HG02938 (cell line): ENCODE data around the gene SYNDIG1.

ENCODE experiments used
- ATAC-seq: cut with Tn5 transposase; IDR thresholded peaks from one replicate; pipeline ENCODE4 v1.9.1; 2021; ENCODE audit warnings: mild to moderate bottlenecking, moderate library complexity; ENCODE audit not compliant: unreplicated experiment

SYNDIG1 gene

DNA sequence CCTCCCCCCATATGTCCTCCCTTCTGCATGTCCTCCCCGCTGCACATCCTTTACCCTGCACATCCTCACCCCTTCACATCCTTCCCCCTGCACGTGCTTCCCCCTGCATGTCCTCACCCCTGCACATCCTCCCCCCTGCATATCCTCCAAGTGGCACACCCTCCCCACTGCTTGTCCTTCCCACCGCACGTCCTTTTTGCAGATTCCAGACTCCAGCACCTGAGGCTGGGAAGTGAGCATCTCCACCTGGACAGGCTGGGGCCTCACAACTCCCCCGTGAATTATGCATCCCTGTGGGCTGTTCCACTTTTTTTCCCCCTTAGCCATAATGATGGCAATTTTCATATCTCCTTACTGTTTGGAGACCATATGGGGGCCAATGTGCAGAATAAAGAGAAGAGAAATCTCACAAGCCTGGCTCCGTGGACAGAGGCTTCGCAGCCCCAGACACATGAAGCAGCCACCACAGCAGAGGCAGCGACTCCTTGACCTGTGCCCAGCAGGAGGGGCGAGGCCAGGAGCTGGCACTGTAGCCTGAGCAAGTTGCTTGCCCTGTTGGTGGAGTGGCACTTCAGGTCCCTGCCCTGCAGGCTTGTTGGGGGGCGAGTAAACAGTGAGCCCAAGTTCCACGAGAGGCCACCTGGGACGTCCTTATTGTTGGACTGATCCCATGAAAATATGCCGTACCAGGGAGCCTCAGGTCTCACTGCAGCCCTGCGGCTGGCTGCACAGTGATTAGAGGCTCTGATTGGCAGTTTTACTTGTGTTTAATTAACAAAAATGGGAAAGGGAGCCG, 113.1 kb downstream of the SYNDIG1 start:
- no peak for ATAC-seq

DNA sequence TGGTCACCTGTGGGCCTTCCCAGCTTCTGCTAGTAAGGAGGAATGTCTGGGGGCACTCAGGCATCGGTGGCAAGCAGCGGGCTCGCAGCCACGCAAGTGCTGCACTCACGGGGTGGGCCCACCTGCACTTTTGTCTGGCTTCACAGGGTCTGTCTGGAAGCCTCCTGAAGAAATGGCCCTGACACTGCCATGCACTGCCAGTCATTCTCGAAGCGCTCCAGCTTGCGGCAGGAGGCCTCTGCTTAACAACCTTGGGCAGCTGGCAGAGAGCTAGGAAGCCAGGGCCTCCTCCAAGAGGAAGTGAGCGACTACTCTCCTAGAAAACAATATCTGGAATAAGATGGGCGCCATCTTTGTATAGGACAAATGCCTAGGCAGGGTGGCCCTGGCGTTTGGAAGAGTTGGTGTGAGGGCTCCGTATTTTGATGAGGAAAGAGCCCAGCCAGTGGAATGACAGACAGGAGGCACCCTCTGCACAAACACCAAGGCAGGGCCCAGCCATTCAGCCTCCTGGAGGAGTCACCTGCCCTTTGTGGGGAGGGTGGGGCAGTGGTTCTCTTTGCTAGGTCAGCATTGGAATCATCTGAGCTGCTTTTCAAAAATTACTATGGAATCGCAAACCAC, 113.9 kb downstream of the SYNDIG1 start:
- no peak for ATAC-seq

DNA sequence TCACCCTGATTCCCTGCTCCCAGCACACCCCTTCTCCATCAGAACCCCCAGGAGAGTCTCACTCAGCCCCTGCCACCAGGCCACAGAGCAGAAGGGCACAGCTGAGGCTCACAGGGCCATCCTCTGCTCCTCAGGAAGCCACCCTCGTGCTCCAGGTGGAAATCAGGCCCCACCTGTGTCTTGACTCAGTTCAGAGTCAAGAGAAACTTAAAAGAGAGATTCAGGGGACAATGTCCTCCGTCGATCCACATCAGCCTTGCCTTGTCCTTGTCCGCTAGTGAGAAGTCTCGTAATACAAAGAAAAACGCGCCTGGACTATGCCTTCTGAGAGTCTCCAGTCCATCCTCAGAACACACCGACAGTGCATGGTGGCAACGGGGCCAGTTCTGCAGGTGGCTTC, 114.6 kb downstream of the SYNDIG1 start:
- ATAC-seq: no peak

DNA sequence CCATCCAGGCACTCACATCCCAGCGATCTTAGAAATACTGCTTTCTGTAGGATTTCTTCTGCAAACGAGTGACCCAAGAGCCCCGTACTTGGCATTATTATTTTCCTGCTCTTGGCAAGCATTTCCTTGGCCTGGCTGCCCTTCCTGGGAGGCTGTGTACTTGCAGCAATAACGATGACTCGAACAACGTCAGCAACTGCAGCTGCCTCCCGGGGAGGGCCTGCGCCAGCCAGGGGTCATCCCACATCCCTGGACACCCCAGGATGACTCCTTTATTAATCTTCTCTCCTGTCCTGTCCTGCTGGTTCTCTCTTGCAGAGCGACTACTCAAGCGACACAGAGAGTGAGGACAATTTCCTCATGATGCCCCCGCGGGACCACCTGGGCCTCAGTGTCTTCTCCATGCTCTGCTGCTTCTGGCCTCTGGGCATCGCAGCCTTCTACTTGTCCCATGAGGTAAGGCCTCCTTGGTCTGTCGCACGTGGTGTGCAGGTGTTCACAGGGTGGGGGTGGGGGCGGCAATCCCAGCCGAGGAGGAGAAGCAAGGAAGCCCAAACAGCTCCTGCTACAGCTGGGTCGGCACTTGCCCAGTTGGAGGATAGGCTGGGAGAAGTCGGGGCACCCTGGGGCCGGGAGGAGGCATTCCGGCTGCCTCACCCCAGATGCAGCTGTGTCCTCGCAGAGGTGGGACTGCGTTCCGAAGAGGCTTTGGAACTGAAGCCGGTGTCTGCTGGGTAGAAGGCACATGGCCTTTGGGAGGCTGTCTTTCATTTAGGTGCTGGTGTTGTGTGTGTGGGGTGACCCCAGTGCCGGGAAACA, 115.3 kb downstream of the SYNDIG1 start:
- ATAC-seq: no peak

DNA sequence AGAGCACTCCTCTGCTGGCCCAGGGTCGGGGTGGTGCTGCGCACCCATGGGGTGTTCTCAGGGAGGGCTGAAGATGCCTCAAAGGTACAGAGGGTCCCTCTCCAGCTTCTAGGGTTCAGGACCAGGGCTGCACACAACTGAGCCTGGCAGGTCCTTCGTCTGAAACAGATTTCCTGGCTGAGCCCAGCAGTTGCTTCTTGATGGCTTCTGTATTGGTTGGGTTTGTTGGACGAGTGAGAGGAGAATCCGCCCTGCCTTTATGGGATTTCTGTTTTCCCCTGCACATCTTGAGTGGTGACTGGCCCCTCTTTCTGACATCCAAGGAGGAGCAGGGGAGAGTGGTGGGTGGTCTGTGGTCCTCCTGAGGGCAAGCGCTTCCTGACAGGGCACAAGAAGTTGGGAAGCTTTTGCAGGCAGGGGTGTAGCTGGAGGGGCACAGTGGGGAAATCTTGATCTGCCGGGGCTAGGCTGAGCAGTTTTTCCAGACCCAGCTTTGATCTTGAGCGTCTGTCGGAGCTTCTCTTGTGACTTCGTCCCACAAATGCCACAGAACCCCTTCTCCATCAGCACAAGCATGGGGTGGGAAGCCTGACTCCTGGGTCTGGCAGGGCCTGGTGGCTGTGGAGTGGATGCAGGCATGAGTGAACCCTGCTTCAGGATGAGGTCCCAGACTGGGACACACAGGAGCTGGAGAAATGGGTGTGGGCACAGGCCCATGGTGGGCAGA, 116.5 kb downstream of the SYNDIG1 start:
- no peak for ATAC-seq

DNA sequence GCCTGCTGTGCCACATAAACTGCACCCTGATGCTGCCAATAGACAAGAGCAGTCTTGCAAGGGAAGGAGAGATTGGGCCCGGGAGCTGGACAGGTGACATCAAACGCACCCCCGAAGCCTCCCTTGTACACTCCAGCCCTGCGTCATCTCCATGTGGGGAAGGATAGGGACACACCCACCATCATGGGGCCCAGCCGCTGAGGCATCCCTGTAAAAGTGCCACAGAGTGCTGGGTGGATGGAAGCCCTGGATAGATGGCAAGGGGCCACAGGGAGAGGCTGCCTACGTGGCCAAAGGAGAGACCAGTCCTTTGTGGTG, 117.1 kb downstream of the SYNDIG1 start:
- no peak for ATAC-seq

DNA sequence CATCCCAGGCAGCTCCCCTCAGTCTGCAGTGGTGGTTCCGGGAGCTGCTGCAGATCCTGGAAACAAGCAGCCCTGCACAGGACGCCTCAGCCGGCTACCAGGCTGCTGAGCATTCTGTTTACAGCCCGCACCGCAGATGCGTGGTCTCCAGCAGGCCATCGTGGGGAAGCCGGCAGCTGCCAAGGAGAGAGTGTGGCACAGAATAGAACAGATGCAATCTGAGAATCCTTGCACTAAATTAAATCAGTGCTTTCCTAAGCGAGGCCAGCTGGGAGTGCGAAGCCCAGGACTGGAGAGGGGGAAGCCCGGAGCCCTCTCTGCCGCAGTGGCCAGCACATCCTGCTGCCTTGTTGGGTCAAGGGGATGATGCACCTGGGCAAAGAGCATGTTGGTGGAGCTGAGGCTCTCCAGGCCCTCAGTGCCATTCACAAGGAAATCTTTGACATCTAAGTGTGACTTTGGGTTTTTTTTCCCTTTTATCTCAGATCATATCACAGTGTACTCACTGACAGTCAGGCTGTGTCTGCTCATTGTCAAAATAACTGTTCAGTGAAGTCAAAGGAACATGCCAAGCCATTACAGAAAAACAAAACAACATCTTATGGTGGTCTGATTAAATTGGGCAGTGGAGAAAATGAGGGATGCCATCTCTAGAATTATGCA, 118.1 kb downstream of the SYNDIG1 start:
- no peak for ATAC-seq

DNA sequence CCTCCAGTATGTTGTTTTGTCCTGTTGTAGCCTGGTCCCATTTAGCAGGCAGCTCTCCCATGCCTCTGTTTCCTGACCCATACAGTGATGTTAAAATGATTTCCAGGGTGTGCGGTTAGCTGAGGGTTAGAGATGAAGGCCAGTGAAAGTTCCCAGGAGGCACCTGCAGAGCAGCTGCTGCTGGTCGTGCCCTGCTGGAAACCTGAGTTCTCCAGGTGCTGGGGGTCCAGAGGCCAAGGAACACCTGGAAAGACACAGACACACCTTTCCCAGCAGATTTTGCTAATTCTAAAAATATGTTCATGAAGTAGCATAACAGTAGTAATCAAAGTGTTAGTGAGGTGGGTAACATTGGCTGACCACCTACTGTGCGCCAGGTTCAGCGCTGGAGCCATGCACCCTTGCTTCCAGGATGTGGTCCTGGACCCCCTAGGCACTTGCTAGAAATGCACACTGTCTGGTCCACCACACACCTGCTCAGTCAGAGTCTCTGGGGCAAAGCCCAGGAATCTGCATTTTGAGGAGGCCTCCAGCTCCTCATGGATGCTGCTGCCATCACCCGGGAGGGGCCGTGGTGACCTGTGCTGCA, 118.7 kb downstream of the SYNDIG1 start:
- no peak for ATAC-seq

DNA sequence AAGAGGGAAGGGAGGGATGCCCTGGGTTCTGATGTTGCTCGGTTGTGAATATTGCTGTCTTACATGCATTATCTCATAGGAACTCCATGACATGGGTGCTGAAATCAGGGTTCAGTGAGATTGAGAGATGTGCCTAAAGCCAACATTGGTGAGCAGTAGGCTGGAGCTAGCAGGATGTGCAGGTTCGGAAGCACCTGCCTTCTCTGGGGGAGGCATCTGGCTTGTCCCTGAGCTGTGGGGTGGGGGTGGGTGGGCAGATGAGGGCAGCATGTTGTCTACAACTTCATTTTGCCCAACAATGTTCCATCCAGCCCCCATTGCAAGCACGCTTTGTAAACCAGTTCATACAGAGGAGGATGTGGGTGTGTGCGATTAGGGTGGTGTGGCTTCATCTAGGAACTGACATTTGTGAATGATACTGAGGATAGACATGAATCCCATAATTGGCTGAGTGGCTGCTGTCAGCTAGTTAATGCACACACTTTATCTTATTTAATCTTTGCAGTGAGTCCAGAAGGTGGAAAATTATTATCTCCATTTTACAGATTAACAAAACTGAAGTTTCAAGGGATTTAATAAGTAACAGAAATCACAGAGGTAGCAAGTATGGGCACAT, 119.4 kb downstream of the SYNDIG1 start:
- no peak for ATAC-seq

DNA sequence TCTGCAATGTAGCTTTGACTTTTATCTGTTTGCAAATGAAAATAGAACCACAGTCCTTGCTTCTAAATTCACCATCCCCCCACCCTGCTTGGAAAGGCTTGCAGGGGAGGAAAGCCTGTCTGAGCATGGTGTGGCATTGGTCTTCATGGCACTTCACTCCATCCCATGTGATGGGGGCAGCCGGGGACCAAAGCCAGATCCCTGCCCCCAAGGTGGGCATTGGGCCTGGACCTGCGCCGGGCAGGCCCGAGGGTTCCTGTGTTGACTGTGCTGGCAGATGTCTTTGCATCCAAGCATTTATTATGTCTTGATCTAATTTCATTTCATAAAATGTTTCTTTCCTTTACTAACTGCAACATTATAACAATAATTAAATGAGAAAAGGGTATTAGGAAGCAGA, 120.0 kb downstream of the SYNDIG1 start:
- ATAC-seq: no peak

DNA sequence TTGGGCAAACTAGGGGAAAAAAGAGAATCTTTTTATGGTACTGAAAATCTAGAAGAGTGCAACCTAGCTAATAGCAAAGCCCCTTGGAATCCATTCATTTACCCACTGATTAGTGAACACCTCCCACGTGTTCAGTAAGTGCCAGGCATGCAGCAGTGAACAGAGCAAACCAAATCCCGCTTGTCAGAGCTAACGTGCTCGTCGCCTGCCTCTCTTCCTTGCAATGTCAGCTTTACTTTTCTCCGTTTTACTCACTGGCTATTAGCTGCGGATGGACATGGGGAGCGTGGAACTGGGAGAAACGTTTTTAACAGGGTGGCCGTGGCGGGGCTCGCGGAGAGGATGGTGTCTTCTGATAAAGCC, 120.4 kb downstream of the SYNDIG1 start:
- ATAC-seq: no peak

DNA sequence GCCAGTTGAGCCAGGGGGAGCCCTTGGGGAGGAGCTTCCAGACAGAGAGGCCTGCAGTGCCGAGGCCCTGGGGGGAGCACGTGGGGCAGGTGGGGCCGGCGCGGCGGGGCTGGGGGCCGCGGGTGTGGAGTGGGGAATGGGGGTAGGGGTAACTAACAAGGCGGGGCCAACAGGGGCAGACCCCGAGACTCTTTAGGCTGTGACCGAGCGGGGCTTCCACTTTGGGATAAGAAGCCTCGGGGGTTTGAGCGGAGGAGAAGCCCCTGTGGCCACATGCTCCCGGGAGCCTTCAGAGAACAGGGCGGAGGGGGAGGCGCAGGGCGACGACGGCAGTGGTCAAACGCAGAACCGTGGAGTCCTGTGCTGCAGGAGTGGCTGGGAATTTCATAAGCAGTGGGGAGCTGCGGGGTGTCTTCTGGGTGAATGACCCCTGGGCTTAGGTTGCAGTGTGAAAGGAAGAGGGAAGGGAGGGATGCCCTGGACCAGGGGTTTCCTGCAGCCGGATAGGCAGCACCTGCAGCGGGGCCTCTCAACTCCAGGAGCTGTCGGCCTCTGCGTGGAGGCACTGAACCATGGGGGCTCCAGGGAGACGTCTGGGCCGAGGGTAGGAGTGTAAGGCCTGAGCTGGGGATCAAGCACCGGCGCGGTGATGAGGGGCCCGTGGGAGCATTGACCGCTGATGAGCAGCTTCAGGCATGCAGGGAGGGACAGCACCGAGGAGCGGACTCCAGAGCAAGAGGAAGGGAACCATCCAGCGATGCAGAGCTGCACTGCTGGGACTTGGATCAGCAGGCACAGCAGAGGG, 121.0 kb downstream of the SYNDIG1 start:
- no peak for ATAC-seq

DNA sequence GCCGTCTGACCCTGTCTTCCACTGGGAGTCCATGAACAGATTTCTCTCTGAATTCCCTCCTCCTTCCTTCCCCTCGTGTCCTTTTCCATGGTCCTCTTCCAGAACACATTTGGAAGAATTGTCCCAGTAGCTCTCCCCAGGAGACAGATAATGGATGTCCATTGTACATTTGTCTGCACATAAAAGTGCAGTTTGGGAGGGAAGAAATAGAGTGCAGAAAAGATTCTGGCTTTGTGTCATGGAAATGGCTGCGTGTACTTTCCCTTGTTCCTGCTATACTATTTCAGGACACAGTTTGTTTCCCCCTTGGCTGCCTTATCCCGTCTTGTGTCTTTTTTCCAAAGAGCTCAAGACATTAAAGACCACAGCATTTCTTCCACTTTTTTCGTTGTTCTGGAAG, 127.6 kb downstream of the SYNDIG1 start:
- no peak for ATAC-seq

DNA sequence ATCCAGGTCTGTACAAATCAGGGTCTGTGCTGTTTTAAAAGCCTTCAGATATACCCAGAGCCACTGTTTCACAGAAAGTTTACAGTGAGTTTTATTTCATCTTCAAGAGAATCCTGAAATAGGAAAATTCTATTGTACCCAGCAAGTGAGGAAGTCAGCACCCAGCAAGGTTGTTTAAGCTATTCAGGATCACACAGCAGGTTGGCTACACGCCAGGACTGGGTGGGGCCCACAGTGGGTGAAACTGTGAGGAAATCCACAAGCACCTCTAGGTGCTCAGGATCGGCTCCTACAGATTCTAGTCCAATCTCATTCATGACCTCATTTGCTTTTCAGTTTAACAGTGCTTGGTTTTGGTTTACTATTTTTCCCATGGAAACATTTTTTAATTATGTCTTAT, 128.9 kb downstream of the SYNDIG1 start:
- ATAC-seq: no peak

DNA sequence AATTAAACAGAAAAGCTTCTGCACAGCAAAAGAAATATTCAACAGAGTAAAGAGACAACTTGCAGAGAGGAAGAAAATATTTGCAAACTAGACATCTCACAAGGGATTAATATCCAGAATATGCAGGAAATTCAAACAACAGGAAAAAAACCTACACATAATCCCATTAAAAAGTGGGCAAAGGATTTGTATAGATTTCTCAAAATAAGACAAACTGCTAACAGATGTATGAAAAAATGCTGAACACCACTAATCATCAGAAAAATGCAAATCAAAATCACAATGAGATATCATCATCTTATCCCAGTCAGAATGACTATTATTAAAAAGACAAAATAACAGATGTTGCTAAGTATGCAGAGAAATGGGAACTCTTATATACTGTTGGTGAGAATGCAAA, 129.6 kb downstream of the SYNDIG1 start:
- ATAC-seq: no peak

DNA sequence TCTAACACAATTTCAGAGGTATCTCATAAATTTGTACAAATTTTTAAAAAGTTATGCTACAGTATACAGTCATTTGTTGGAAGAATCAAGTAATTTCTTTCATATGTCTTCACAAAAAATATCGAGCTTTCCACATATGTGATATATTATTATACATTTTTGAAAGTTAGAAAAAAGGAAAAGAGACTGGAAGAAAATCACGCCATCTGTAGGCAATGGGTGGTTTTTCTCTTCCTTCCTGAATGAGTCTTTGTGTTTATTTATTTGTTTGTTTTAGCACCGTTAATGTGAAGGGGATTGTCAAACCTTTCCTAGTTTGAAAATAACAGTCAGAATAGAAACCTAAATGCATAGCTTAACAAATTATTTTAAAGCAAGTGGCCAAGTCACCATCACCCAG, 130.6 kb downstream of the SYNDIG1 start:
- ATAC-seq: no peak

DNA sequence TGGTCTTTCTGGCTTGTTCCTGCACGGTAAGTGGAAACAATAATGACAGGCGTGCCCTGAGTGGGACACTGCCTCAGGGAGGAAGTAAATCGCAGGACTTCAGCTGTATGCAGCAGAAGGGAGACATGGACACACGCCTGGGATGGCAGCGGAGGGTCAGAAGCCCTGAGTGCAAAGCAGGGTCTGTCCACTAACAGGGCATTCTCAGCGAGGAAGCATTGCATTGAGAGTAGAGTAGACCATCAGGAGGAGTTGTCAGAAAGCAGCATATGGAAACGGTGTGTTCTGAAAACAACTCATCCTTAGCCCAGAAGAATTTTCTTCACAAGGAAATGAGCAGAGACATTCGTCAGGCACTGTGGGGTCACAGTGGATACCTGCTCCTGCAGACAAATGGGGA, 134.0 kb downstream of the SYNDIG1 start:
- ATAC-seq: no peak

DNA sequence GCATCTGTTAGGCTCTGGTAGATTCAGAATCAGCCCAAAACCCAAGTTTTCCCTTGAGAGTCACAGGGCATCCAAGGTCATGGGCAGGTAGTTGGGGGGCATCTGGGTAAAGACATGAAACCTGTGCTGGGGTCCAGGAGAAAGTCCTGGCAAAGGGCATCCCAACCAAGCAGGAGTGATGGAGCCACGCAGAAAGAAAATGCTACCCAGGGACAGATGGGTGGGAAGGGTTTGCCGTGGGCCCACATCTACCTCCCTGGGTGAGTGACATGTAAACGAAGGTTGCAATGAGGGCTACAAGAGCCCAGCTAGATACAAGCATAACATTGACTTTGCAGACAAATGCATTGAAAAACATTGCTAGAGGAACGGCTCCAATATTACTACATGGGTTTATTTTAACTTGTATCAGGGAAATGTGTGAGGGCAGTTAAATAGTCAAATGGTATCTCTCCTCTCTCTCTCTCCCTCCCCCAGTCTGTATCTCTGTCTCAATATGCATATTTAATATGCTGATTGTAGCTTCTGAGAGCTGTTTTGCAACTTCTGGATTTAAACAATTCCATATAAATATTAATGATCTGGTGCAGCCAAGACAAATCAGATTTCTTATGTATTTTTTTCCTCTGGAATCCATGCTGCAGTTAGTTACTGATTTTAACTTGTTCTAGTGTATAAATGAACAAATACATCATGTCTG, 135.7 kb downstream of the SYNDIG1 start:
- ATAC-seq: no peak
